GM19023 (cell line): ENCODE results near the gene SPINK8.
"Not testable (repeated sequence)": the region's sequence is repeated elsewhere in the genome, so short reads cannot be mapped to it uniquely, and the experiment has no call there.

Experiments
- ATAC-seq: cut with Tn5 transposase; IDR thresholded peaks from one replicate; pipeline ENCODE4 v1.9.1; 2021; ENCODE audit warnings: mild to moderate bottlenecking, moderate library complexity; ENCODE audit not compliant: unreplicated experiment

Gene SPINK8

GRCh38 chr3:48333346-48334245 is at the start of gene SPINK8:
Gene SPINK8, minus strand, starts transcription at chr3:48333661. Its CDS starts 5,320 bp downstream, at chr3:48328341.
- ATAC-seq, result not testable (repeated sequence)

GRCh38 chr3:48372862-48373435 is 39.5 kb upstream of the SPINK8 start:
- ATAC-seq, result no peak

- ATAC-seq, result no peak
These were observed 38.9 kb upstream of the SPINK8 start for GRCh38 chr3:48372377-48372770.

- ATAC-seq, result no peak
These were observed 38.4 kb upstream of the SPINK8 start, which contains the start of gene FBXW12 for GRCh38 chr3:48371651-48372376. Gene FBXW12, plus strand, starts transcription at chr3:48372219. Its CDS starts 549 bp downstream, at chr3:48372768.

- no peak for ATAC-seq
These were observed 36.9 kb upstream of the SPINK8 start for GRCh38 chr3:48370333-48370713.

- ATAC-seq, result no peak
These were observed 36.4 kb upstream of the SPINK8 start for GRCh38 chr3:48369693-48370332.

GRCh38 chr3:48367201-48367600 is 33.7 kb upstream of the SPINK8 start:
- ATAC-seq, result no peak

- no peak for ATAC-seq
These were observed 31.4 kb upstream of the SPINK8 start for GRCh38 chr3:48364840-48365239.

- no peak for ATAC-seq
These were observed 28.5 kb upstream of the SPINK8 start for GRCh38 chr3:48361928-48362327.

GRCh38 chr3:48356419-48356818 is 23.0 kb upstream of the SPINK8 start:
- ATAC-seq, result no peak

- no peak for ATAC-seq
These were observed 20.5 kb upstream of the SPINK8 start for GRCh38 chr3:48353987-48354386.

- no peak for ATAC-seq
These were observed 19.1 kb upstream of the SPINK8 start for GRCh38 chr3:48352546-48352945.

- ATAC-seq, result no peak
These were observed 14.0 kb upstream of the SPINK8 start for GRCh38 chr3:48347500-48347899.

- no peak for ATAC-seq
These were observed 12.6 kb upstream of the SPINK8 start for GRCh38 chr3:48345946-48346572.

- ATAC-seq, result no peak
These were observed 11.5 kb upstream of the SPINK8 start for GRCh38 chr3:48344867-48345507.

GRCh38 chr3:48343432-48343831 is 10.0 kb upstream of the SPINK8 start:
- no peak for ATAC-seq

GRCh38 chr3:48338635-48339034 is 5.2 kb upstream of the SPINK8 start:
- no peak for ATAC-seq

GRCh38 chr3:48337536-48337935 is 4.1 kb upstream of the SPINK8 start:
- not testable (repeated sequence) for ATAC-seq

GRCh38 chr3:48335286-48335685 is 1.8 kb upstream of the SPINK8 start:
- ATAC-seq, result not testable (repeated sequence)

- ATAC-seq, result no peak
These were observed 1.1 kb upstream of the SPINK8 start for GRCh38 chr3:48334605-48335004.
